HepG2 (cell line): ENCODE results near the gene C1orf35. TPM values are rescaled to one million over a fixed set of nuclear protein-coding genes. Genes with fewer than 3 reads are reported as not detected.

Experiments used
- AGO1 ChIP-seq: fragments of 200-400 bp; formaldehyde crosslinking; IDR thresholded peaks from 2 replicates; pipeline ENCODE4 v1.6.1; 2017; ENCODE audit warnings: mild to moderate bottlenecking, low read depth, low read length, moderate library complexity; ENCODE audit not compliant: poor library complexity, severe bottlenecking
- ATF7-NPFF ChIP-seq: sonication (generic); formaldehyde crosslinking; IDR thresholded peaks from 2 replicates; pipeline ENCODE4 v1.8.1; 2023; ENCODE audit warnings: mild to moderate bottlenecking, low read depth, missing genetic modification reagents, moderate library complexity
- E2F2 ChIP-seq: sonication (generic); formaldehyde crosslinking; IDR thresholded peaks from 2 replicates; pipeline ENCODE4 v1.4.0; 2020; ENCODE audit warnings: missing genetic modification reagents, borderline replicate concordance
- GMEB1 ChIP-seq: sonication (generic); formaldehyde crosslinking; IDR thresholded peaks from 2 replicates; pipeline ENCODE4 v1.5.1; 2020; ENCODE audit warnings: missing genetic modification reagents, mild to moderate bottlenecking, borderline replicate concordance
- HIC2 ChIP-seq: sonication (generic); formaldehyde crosslinking; IDR thresholded peaks from 2 replicates; pipeline ENCODE4 v1.9.0; 2022; ENCODE audit warnings: low read depth, missing genetic modification reagents
- MBNL3 ChIP-seq: fragments of 250-450 bp; sonication (Bioruptor Pico); conservative IDR thresholded peaks from 2 replicates; pipeline ENCODE4 v1.8.0; 2022; ENCODE audit warnings: mild to moderate bottlenecking, inconsistent platforms
- SALL1 ChIP-seq: sonication (generic); formaldehyde crosslinking; IDR thresholded peaks from 2 replicates; pipeline ENCODE4 v1.8.0; 2022; ENCODE audit warnings: mild to moderate bottlenecking, missing genetic modification reagents
- SP140L ChIP-seq: sonication (generic); formaldehyde crosslinking; IDR thresholded peaks from 2 replicates; pipeline ENCODE4 v1.4.0; 2020; ENCODE audit warnings: missing genetic modification reagents, borderline replicate concordance
- TEAD2 ChIP-seq: sonication (generic); formaldehyde crosslinking; IDR thresholded peaks from 2 replicates; pipeline ENCODE4 v1.9.0; 2021; ENCODE audit warnings: missing genetic modification reagents
- THAP8 ChIP-seq: sonication (generic); formaldehyde crosslinking; IDR thresholded peaks from 2 replicates; pipeline ENCODE4 v1.5.1; 2020; ENCODE audit warnings: missing genetic modification reagents, mild to moderate bottlenecking, borderline replicate concordance
- YEATS2 ChIP-seq: sonication (generic); formaldehyde crosslinking; IDR thresholded peaks from 2 replicates; pipeline ENCODE4 v1.4.0; 2020; ENCODE audit warnings: missing genetic modification reagents, borderline replicate concordance
- ZBTB2 ChIP-seq: sonication (generic); formaldehyde crosslinking; IDR thresholded peaks from 2 replicates; pipeline ENCODE4 v1.8.0; 2022; ENCODE audit warnings: low read depth, missing genetic modification reagents
- ZBTB39 ChIP-seq: sonication (generic); formaldehyde crosslinking; IDR thresholded peaks from 2 replicates; pipeline ENCODE4 v1.5.0; 2020; ENCODE audit warnings: missing genetic modification reagents
- ZMYM4 ChIP-seq: sonication (generic); formaldehyde crosslinking; IDR thresholded peaks from 2 replicates; pipeline ENCODE4 v1.8.1; 2023; ENCODE audit warnings: mild to moderate bottlenecking, missing genetic modification reagents
- ZNF124 ChIP-seq: sonication (generic); formaldehyde crosslinking; IDR thresholded peaks from 2 replicates; pipeline ENCODE4 v1.4.0; 2020; ENCODE audit warnings: missing genetic modification reagents
- ZNF740 ChIP-seq: sonication (generic); formaldehyde crosslinking; IDR thresholded peaks from 2 replicates; pipeline ENCODE4 v1.4.0; 2020; ENCODE audit warnings: missing genetic modification reagents
- polyA plus RNA-seq, 8 experiments: library from polyadenylated mRNA; depleted of rRNA in 3 of 8; stranded (reverse) in 7 of 8; unstranded in 1 of 8; fragments of >200 nt; fragmentation: Illumina TruSeq in 4 of 8; extraction: Trizol in 4 of 8; gene quantifications; 2 replicates each; pipeline versions ENCODE4 v1.2.1 to v1.2.3, GENCODE V29; 2011 to 2016; ENCODE audit warnings: low read depth in 4 of 8, missing spikeins in 1 of 8, mixed read lengths in 1 of 8; ENCODE audit not compliant: insufficient read depth in 1 of 8
- total RNA-seq, 5 experiments: library from RNA; depleted of rRNA; stranded (reverse); fragments of >200 nt; fragmentation: Illumina TruSeq; extraction: Trizol; gene quantifications; 2 replicates each; pipeline ENCODE4 v1.2.3, GENCODE V29; 2016; ENCODE audit warnings: low read depth in 1 of 5

The C1orf35 gene
- total and polyA plus RNA-seq, 2 of the 13 experiments (the other 11 are each of a cell fraction or from before 2014, with no cell fraction given), result 8.1 to 19.3 TPM

GRCh38 chr1:228151180-228151925 is 48.2 kb upstream of the C1orf35 start (continued):
- TF ChIP-seq ZBTB39 (0 out of 2 replicates have a peak, but pooled peaks have one; percentile 27), YEATS2 (CRISPR knock-in tag) (no peak), THAP8 (CRISPR knock-in tag) (no peak), ZMYM4 (CRISPR knock-in tag) (no peak), ZNF124 (CRISPR knock-in tag) (no peak), TEAD2 (no peak), GMEB1 (CRISPR knock-in tag) (no peak), HIC2 (CRISPR knock-in tag) (peak; percentile 28; the same call in 1 of the 2 replicates), E2F2 (CRISPR knock-in tag) (no peak), ZBTB2 (CRISPR knock-in tag) (no peak), MBNL3 (CRISPR knock-in tag) (no peak), SALL1 (CRISPR knock-in tag) (no peak), SP140L (CRISPR knock-in tag) (no peak), AGO1 (no peak), ATF7-NPFF (CRISPR knock-in tag) (no peak), ZNF740 (CRISPR knock-in tag) (peak; percentile 52; the same call in 1 of the 2 replicates)
